Stimulated activated CD8-positive, alpha-beta memory T cell treated with anti-CD3 and anti-CD28 coated beads, Interleukin-7, amount 100 ng/mL, for 24 hours (primary cell): Measurements from ENCODE around the gene ZNF134.

Source experiments
- DNase-seq: peaks from one replicate; pipeline ENCODE4 v3.0.0-alpha.2; 2020; ENCODE audit warnings: low read depth

The ZNF134 gene

GRCh38 chr19:57641715-57642234 is 27.7 kb downstream of the ZNF134 start:
- no peak for DNase-seq

GRCh38 chr19:57642396-57643046 is 28.5 kb downstream of the ZNF134 start:
- no peak for DNase-seq

- no peak for DNase-seq
Observed at GRCh38 chr19:57643734-57644133, 29.7 kb downstream of the ZNF134 start.

- DNase-seq = no peak
Observed at GRCh38 chr19:57648331-57649003, 34.4 kb downstream of the ZNF134 start.

GRCh38 chr19:57651654-57651996 is 37.6 kb downstream of the ZNF134 start:
- DNase-seq = no peak

GRCh38 chr19:57653689-57654088 is 39.6 kb downstream of the ZNF134 start:
- no peak for DNase-seq

GRCh38 chr19:57655443-57655842 is 41.4 kb downstream of the ZNF134 start:
- DNase-seq = no peak

GRCh38 chr19:57656346-57656745 is 42.3 kb downstream of the ZNF134 start:
- DNase-seq = no peak

- no peak for DNase-seq
Observed at GRCh38 chr19:57664269-57665127, 50.5 kb downstream of the ZNF134 start.

GRCh38 chr19:57665261-57665806 is 51.3 kb downstream of the ZNF134 start:
- DNase-seq = no peak

GRCh38 chr19:57667228-57667627 is 53.2 kb downstream of the ZNF134 start:
- no peak for DNase-seq

GRCh38 chr19:57668635-57669034 is 54.6 kb downstream of the ZNF134 start, which contains the start of gene ZSCAN4:
Gene ZSCAN4 (plus strand): TSS chr19:57668935. CDS start chr19:57676146, 7,211 bp downstream.
- DNase-seq = no peak

- no peak for DNase-seq
Observed at GRCh38 chr19:57671124-57671895, 57.3 kb downstream of the ZNF134 start.

GRCh38 chr19:57672466-57672865 is 58.4 kb downstream of the ZNF134 start:
- DNase-seq = no peak
